Activated CD4-positive, alpha-beta T cell treated with anti-CD3 and anti-CD28 coated beads, Interleukin-2, amount 50 U/mL, for 4 hours (primary cell): ENCODE data around the gene MTCP1.

ENCODE experiments used
- DNase-seq, 2 experiments: peaks; one replicate each; pipeline ENCODE4 v3.0.0-alpha.2; 2020

MTCP1 gene

GRCh38 chrX:155070975-155071693 is at the start of gene MTCP1, which contains the start of the genes BRCC3 and CMC4:
TSS of gene MTCP1 (minus strand) at chrX:155071136. CDS start at chrX:155066010, 5,126 bp downstream.
TSS of gene BRCC3 (plus strand) at chrX:155071508. CDS start at chrX:155071528, 20 bp downstream.
TSS of gene CMC4 (minus strand) at chrX:155071136. CDS start at chrX:155064023, 7,113 bp downstream.
- peak; percentile 53 to 59 for DNase-seq

GRCh38 chrX:155115174-155115819 is 44.4 kb upstream of the MTCP1 start:
- DNase-seq, result no peak

- no peak for DNase-seq
These were observed 42.2 kb upstream of the MTCP1 start for GRCh38 chrX:155113097-155113496.

- no peak for DNase-seq
These were observed 41.2 kb upstream of the MTCP1 start for GRCh38 chrX:155112171-155112570.

GRCh38 chrX:155108427-155108826 is 37.5 kb upstream of the MTCP1 start:
- no peak for DNase-seq

GRCh38 chrX:155105919-155106318 is 35.0 kb upstream of the MTCP1 start:
- DNase-seq, result no peak

GRCh38 chrX:155094468-155095061 is 23.6 kb upstream of the MTCP1 start:
- no peak for DNase-seq

GRCh38 chrX:155086961-155087735 is 16.2 kb upstream of the MTCP1 start:
- DNase-seq, result no peak

- DNase-seq, result peak; percentile 21 to 25
These were observed 15.4 kb upstream of the MTCP1 start for GRCh38 chrX:155086202-155086840.

GRCh38 chrX:155071694-155072280 is 851 bp upstream of the MTCP1 start:
- no peak for DNase-seq

- no peak for DNase-seq
These were observed 317 bp downstream of the MTCP1 start for GRCh38 chrX:155070663-155070974.

GRCh38 chrX:155070038-155070437 is 898 bp downstream of the MTCP1 start:
- no peak for DNase-seq

GRCh38 chrX:155069414-155069813 is 1.5 kb downstream of the MTCP1 start:
- DNase-seq, result no peak

GRCh38 chrX:155068165-155068564 is 2.8 kb downstream of the MTCP1 start:
- no peak for DNase-seq

GRCh38 chrX:155065035-155065734 is 5.8 kb downstream of the MTCP1 start:
- no peak for DNase-seq

GRCh38 chrX:155061760-155062159 is 9.2 kb downstream of the MTCP1 start:
- no peak for DNase-seq

- peak; percentile 22 to 26 for DNase-seq
These were observed 13.8 kb downstream of the MTCP1 start for GRCh38 chrX:155056877-155057792.

- DNase-seq, result no peak
These were observed 14.5 kb downstream of the MTCP1 start for GRCh38 chrX:155056471-155056870.

- no peak for DNase-seq
These were observed 15.4 kb downstream of the MTCP1 start for GRCh38 chrX:155055494-155055893.

- no peak for DNase-seq
These were observed 16.7 kb downstream of the MTCP1 start for GRCh38 chrX:155054255-155054654.

GRCh38 chrX:155053656-155054055 is 17.3 kb downstream of the MTCP1 start:
- no peak for DNase-seq
